ENCODE results near the gene SLC7A5.
"Not testable (repeated sequence)": the region's sequence is repeated elsewhere in the genome, so short reads cannot be mapped to it uniquely, and the experiment has no call there.

Gene SLC7A5

GRCh38 chr16:87819983-87820382 is 49.3 kb downstream of the SLC7A5 start:
- no peak for TF ChIP-seq CTCF (conservative IDR thresholded peaks at IDR 0.05; ENCODE audit: low read length)
- H3K4me3 ChIP-seq (ENCODE audit: low read length): no peak overlapping the region
- no peak for DNase-seq (ENCODE audit: low read depth)

DNA sequence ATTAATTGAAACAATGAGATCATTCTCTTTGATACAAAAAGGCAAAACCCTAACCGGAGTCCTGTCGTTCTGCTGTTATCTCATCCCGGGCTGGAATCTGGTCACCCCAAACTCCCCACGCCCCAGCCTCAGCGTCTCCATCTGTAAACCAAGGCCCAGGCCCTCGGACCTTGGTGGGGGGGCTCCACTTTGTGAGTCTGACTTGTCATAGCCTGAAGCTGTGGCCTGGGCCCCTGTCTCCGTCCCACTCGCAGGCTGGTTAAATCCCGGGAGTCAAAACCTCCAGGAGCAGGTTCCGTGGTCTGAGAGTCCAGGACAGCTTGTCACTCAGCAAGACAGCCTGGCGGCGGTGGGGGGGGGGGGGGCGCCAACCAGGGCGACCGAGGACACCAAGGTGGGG is 50.0 kb downstream of the SLC7A5 start:
- no peak for TF ChIP-seq CTCF (conservative IDR thresholded peaks at IDR 0.05; ENCODE audit: low read length)
- no peak for DNase-seq (ENCODE audit: low read depth)
- no peak overlapping the region for H3K4me3 ChIP-seq (ENCODE audit: low read length)

GRCh38 chr16:87818533-87819161 is 50.7 kb downstream of the SLC7A5 start:
- no peak for TF ChIP-seq CTCF (conservative IDR thresholded peaks at IDR 0.05; ENCODE audit: low read length)
- no peak overlapping the region for H3K4me3 ChIP-seq (ENCODE audit: low read length)
- DNase-seq (ENCODE audit: low read depth): no peak

DNA sequence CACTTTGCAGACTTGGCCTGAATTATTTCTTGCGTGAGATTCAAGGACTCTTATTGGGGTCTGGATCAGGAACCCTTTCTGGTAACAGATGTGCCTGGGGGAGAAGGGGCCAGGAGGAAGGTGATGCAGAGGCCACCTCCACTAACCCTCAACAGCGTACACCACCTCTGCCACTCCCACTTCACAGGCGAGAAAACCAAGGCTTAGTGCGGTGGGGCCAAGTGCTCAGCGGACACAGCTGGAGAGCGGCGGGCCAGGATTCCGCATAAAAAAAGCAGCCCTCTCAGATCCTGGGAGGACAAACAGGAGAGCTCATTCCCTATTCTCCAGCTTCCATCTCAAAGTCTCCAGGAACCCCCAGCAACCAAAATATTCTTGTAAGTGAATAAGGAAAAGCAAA is 51.4 kb downstream of the SLC7A5 start:
- H3K4me3 ChIP-seq (ENCODE audit: low read length): no peak overlapping the region
- no peak for TF ChIP-seq CTCF (conservative IDR thresholded peaks at IDR 0.05; ENCODE audit: low read length)
- DNase-seq (ENCODE audit: low read depth): no peak

DNA sequence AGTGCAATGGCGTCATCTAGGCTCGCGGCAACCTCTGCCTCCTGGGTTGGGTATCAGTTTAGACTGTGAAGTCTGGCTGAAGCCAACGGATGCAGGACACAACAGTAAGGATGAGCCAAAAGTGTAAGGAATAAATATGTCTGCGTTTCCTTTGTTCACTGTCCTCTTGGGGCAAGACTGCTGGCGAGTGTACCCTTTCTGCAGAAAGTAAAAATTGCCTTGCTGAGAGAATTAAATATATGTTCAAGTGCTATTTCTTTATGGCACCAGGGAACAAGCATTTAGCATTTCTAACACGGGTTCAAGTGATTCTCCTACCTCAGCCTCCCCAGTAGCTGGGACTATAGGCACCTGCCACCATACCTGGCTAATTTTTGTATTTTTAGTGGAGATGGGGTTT is 51.9 kb downstream of the SLC7A5 start:
- DNase-seq (ENCODE audit: low read depth); H3K4me3 ChIP-seq (ENCODE audit: low read length): not testable (repeated sequence)

DNA sequence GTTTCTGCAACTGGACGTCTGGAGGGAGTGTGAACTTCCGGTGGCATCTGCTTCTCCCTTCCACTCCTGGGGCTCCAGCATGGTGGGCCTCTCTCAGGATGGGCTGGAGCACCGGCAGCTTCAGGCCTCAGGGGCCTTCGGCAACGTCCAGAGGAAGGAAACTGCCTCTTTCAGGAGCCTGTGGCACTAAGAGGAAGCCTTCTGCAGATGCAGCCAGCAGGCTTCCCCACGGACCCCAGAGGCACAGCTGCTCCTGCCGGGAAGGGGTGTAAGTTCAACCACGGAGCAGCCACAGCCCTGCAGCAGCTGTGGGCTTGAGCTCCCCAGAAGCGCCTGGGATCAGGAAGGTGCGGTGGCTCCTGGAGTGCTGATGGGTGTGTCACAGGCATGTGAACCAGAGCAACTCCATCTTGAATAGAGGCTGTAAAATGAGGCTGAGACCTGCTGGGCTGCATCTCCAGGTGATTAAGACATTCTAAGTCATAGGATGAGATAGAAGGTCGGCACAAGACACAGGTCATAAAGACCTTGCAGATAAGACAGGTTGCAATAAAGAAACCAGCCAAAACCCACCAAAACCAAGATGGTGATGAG is 52.7 kb downstream of the SLC7A5 start:
- no peak for TF ChIP-seq CTCF (conservative IDR thresholded peaks at IDR 0.05; ENCODE audit: low read length)
- H3K4me3 ChIP-seq (ENCODE audit: low read length): no peak overlapping the region
- no peak for DNase-seq (ENCODE audit: low read depth)

DNA sequence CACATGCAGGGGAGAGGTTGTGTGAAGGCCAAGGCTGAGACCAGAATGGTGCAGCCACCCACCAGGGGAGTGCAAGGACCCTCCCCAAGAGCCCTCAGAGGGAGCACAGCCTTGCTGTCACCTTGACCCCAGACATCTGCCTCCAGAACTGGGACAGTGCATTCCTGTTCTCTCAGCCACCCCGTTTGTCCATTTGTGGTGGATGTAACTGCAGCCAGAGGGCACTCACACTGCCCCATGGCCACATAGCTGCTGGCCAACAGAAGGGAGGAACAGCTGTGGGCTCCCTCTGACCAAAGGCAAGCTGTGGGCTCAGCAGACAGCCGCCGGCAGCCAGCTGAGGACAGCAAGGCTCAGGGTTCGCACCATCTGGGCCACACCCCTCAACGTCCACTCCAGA is 53.7 kb downstream of the SLC7A5 start:
- TF ChIP-seq CTCF (conservative IDR thresholded peaks at IDR 0.05; ENCODE audit: low read length): no peak
- no peak overlapping the region for H3K4me3 ChIP-seq (ENCODE audit: low read length)
- DNase-seq (ENCODE audit: low read depth): no peak
